CD4-positive, alpha-beta T cell treated with Interleukin-12 subunit alpha and Interleukin-12 subunit beta, for 1 hour (primary cell): ENCODE data around the gene NEURL4.
"Not testable (repeated sequence)": the region's sequence is repeated elsewhere in the genome, so short reads cannot be mapped to it uniquely, and the experiment has no call there.

Experiments
- DNase-seq: peaks from one replicate; pipeline ENCODE4 v3.0.0-alpha.2; 2020

The NEURL4 gene

DNA sequence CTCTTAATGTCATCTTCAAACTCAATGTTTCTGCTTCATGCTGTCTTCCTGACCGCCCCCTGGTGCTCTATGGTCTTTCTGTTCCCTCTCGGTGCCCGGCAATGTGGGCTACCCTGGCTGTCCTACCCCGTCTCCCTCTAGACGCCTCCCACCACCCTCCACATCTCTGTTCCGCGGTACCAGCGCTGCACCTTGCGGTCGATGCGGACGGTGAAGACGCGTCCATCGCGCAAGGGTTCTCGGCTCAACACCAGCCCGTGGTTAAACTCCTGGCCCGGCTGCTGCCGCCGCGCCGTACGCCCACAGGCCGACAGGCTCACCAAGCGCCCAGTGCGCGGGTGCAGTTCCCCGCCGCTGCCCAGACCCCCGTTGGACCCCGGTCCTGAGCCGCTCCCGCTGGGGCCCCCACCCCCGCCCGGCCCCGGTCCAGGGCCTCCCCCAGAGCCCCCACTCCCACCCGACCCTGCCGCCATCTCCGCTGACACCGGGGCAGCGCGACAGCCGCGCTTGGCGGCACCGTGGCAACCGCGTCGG is at the start of gene NEURL4:
Gene NEURL4 (minus strand): TSS at position 496 of the 534 bp plus-strand sequence. CDS start 23 bp downstream, at position 473.
- peak; percentile 50 for DNase-seq

DNA sequence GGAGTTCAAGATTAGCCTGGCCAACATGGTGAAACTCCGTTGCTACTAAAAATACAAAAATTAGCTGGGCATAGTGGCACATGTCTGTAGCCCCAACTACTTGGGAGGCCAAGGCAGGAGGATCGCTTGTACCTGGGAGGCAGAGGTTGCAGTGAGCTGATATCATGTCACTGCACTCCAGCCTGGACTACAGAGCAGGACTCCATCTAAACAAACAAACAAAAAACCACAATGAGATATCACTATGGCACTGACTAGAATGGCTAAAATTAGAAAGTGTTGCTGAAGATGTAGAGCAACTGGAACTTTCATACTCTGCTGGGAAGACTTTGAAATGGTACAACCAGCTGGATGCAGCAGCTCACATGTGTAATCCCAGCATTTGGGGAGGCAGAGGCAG is 45.2 kb upstream of the NEURL4 start:
- no peak for DNase-seq

DNA sequence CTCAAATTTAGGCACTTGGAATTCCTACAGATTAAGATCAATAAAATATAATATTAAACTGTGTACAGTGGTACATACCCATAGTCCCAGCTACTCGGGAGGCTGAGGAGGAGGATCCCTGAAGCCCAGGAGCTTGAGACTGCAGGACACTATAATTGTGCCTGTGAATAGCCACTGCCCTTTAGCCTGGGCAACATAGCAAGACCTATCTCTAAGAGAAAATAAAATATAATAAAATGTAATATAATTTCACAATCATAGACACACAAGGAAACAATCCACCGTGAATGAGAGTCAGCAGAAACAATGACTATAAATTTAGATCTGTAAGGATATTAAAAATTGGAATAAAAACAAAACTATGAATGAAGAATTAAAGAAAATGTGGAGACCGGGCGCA is 41.7 kb upstream of the NEURL4 start:
- DNase-seq: no peak

DNA sequence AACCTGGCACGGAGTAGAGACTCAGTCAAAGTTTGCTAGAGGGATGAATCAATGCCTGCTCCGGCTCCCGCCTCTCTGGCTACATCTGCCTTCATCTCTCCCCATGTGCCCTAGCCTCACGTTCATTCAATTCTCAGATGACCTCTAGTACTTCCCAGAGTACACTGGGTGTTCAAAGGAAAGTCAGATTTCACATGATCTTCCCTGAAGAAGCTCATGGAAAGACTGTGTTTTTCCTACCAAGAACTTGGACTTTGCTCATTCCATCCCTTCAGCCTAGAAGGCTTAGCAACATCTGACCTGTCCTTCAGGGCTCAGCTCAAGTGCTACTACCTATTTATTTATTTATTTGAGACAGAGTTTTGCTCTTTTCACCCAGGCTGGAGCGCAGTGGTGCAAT is 40.7 kb upstream of the NEURL4 start:
- no peak for DNase-seq

DNA sequence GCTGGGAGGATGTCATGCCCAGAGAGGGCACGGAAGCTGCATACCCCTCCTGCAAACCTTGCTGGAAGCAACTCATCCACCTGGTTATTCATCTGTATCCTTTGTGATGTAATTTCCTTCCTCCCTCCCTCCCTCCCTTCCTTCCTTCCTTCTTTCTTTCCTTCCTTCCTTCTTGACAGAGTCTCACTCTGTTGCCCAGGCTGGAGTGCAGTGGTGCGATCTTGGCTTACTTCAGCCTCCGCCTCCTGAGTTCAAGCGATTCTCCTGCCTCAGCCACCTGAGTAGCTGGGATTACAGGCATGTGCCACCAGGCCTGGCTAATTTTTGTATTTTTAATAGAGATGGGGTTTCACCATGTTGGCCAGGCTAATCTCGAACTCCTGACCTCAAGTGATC is 39.5 kb upstream of the NEURL4 start:
- not testable (repeated sequence) for DNase-seq

DNA sequence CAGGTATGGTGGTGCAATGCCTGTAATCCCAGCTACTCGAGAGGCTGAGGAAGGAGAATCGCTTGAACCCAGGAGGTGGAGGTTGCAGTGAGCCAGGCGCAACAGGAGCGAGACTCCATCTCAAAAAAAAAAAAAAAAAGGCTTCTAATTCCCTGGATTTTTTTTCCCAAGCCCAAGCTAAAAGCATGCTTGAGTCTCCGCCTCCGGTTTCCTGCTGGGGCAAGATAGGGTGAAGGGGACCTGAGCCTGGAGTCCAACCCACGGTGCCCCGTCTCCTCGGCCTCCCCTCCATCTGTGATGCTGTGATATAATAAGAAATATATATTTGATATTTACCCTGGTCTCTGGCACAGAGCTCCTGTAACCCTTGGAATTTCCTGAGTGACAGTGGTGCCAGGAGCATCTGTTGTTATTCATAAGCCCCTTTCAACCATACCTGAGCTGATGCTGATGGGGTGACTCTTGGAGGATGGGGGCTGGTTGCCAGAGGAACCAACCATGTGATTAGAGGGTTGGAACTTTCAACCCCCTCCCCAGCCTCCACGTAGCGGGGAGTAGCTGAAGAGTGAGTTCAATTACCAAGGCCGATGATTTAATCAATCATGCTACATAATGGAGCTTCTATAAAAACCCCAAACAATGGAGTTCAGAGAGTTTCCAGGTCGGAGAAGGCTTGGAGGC is 38.9 kb upstream of the NEURL4 start:
- DNase-seq: no peak

DNA sequence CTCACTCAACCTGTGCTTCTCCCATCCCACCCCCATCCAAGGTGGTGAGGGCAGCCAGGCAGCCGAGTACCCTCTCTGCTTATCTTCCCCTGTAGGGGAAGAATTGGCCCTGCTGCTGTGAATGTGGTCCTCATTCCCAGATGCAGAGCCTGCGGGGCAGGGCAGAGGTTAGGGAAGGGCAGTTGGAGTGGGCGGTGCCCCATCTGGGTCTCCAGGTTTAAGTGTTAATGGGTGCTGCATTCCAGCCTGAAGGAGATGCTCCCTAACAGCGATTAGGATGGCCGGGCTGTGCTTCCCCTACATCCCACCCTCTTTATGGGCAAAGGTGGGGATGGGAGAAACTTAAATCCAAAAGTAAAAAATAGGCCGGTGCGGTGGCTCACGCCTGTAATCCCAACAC is 37.9 kb upstream of the NEURL4 start:
- no peak for DNase-seq

DNA sequence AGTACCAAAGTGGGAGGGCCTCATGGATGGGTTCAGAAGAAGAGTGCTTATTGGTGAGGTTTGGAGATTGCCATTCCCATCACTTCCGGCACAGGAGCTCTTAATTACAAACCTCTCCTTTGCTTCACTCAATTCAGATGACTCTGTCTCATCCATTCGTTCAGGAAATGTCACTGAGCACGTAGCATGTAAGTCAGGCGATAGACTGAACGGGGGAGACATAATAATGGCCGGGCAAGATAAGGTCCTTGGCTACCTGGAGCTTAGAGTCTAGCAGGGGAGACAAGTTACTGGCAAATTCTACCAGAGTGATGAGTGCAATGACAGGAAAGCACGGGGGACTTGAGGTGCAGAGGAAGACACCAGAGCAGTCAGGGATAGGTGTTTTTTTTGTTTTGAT is 36.8 kb upstream of the NEURL4 start:
- DNase-seq: not testable (repeated sequence)

DNA sequence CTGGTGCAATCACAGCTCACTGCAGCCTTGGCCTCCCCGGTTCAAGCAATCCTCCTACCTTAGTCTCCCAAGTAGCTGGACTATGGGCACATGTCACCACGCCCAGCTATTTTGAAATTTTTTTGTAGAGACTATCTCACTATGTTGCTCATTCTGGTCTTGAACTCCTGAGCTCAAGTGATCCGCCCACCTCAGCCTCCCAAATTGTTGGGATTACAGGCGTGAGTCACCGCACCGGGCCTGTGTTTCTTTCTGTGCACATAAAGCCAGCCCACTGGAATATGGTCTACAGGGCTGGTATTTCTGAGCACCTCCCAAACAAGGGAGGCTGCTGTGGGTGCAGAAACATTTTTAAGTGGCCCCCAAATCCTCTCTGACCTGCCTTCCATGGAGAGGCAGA is 34.2 kb upstream of the NEURL4 start:
- DNase-seq: no peak

DNA sequence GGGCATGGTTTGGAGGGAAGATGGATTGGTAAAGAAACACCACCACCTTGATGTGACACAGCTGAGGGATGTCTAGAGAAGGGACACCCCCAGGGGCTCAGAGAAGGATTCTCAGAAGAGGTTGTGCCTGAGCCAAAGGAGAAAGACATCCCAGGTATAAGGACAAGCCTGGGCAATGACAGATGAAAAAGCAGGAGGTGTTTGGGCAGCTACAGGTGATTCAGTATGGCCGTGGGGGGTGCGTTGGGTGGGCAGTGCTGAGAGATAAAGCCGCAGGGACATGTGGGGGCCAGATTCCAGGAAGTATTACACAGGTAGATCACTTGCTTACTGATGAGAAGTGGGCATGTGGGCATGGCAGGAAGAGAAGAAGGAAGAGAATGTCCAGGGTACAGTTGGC is 32.8 kb upstream of the NEURL4 start:
- no peak for DNase-seq

DNA sequence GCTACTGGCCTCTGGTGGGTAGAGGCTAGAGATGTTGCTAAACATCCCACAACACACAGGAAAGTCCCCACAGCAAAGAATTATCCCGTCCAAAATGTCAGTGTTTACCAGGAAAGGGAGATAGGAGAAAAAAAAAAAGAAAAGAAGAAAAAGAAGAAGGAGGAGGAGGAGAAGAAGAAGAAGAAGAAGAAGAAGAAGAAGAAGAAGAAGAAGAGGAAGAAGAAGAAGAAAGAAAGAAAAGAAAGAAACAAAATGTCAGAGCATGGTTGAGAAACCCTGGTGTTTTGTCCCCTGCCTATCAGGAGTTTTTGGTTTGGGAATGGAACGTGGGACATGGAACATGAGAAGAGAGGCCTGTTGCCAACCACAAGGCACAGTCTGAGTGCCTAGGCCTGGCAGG is 28.2 kb upstream of the NEURL4 start:
- DNase-seq: no peak

DNA sequence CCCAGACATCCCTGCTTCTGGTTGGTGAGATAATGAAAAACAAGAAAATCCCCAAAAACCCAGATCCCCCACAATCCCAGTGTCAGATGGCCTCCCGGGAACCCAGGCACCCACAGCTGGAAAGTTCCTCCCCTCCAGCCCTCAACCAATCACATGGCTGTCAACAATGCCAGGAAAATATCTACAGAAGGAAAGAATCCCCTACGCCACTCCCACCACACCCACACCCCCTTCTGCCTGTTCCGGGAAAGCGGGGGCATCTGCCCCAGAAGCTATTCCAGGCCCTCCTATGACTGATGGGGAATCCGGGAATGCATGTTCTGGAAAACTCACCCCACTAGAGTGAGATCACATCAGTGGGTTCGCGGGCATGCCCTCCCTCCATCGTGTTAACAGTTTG is 27.6 kb upstream of the NEURL4 start:
- no peak for DNase-seq

DNA sequence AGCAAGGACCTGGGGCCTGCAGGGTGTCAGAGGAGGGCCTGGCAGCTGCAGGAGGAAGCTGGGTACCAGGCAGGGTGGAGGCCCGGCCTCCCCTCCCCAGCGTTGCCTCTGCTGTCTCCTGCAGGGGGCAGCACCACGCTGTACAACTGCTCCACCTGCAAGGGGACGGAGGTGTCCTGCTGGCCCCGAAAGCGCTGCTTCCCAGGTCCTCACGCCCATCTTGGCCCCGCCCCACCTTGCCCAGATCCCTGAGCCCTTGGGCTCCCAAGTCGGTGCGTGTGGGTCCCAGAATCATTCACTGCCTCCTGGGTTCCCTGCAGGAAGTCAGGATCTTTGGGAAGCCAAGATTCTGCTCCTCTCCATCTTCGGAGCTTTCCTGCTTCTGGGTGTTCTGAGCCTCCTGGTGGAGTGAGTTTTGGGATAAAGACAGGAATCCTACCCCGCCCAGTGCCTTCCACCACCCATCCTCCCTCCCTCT is 27.0 kb upstream of the NEURL4 start:
- DNase-seq: peak; percentile 89

DNA sequence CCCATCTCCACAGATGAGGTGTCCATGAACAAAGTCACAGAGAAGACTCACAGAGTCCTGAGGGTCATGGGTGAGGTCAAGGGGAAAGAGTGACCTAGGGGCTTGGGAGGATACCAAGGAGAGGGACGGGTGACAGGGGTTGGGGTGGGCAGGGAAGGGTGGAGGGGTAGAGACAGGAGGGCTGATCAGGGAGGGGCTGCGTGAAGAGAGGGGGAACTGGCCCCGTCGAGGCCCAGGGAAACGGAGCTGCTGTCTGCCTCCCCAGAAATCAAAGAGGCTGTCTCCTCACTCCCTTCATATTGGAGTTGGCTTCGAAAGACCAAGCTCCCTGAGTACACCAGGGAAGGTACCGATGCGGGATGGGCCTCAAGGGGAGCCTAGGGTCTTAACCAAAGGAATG is 26.4 kb upstream of the NEURL4 start:
- no peak for DNase-seq

DNA sequence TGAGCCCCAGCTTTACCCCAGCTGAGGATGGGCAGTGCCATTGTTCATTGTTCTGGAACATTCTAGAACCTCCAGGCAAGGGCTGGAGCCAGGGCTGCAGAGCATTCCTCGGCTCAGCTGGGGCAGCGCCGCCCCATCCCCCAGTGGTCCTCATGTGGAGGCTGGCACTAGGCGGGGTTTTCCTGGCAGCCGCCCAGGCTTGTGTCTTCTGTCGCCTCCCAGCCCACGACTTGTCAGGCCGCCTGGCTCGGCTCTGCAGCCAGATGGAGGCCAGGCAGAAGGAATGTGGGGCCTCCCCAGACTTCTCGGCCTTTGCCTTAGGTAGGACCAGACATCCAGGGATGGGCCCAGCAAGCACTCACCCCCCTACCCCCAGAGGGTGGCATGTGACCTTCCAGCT is 25.9 kb upstream of the NEURL4 start, which contains the start of gene TMEM95:
Gene TMEM95 (plus strand): TSS at position 104 of the 400 bp plus-strand sequence. CDS start 49 bp downstream, at position 153.
- DNase-seq: no peak

DNA sequence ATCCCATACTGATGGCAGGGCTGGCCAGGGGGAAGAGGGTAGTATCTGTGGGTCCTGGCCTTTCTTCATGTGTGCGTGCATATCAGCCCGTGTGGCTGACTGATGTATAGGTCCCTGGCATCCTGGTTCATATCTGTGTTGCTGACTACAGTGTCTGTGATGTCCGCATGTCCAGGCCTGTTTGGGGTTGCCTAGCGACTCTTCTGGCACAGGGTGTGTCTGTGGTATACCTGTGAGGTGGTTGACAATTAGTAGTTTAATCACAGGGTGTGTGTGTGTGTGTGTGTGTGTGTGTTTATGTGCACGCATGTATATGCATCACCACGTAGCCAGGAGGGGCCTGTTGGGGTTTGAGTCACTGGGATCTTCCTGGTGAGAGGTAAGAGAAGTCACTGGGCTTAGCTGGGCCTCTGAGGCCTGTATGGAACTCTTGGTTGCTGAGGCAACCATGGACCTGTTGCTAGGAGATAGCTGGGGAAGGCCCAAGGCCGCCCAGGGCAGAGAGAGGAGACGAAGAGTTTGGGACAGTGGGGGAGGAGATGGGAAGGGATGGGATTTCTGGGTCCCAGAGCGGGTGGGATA is 25.2 kb upstream of the NEURL4 start:
- peak; percentile 34 for DNase-seq

DNA sequence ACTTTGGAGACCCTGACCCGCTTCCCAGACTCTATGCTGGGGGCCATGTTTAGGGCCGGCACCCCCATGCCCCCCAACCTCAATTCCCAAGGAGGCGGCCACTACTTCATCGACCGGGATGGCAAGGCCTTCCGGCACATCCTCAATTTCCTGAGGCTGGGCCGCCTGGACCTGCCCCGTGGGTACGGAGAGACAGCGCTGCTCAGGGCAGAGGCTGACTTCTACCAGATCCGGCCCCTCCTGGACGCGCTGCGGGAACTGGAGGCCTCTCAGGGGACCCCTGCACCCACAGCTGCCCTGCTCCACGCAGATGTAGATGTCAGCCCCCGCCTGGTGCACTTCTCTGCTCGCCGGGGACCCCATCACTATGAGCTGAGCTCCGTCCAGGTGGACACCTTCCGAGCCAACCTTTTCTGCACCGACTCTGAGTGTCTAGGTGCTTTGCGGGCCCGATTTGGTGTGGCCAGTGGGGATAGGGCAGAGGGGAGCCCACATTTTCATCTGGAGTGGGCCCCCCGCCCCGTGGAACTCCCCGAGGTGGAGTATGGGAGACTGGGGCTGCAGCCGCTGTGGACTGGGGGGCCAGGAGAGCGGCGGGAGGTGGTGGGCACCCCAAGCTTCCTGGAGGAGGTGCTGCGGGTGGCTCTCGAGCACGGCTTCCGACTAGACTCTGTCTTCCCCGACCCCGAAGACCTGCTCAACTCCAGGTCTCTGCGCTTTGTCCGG is 23.9 kb upstream of the NEURL4 start:
- DNase-seq: no peak

DNA sequence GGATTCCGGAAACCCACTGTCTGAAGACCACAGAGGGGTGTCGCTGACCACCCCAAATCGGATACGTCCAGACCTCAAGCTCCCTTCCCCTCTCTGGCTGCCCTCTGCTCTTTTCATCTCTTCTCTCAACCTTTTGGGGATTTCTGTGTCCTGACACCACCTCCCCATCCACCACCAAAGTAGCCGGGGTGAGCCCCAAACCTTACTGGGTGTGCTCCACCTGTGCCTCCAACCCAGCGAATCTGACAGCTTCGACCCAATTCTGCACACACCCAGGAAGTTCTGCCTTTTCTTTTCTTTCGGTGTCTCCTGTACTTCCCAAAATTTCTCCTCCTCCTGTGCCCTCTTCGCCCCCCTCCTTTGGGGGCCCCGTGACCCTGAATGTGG is 23.4 kb upstream of the NEURL4 start:
- peak; percentile 24 for DNase-seq

DNA sequence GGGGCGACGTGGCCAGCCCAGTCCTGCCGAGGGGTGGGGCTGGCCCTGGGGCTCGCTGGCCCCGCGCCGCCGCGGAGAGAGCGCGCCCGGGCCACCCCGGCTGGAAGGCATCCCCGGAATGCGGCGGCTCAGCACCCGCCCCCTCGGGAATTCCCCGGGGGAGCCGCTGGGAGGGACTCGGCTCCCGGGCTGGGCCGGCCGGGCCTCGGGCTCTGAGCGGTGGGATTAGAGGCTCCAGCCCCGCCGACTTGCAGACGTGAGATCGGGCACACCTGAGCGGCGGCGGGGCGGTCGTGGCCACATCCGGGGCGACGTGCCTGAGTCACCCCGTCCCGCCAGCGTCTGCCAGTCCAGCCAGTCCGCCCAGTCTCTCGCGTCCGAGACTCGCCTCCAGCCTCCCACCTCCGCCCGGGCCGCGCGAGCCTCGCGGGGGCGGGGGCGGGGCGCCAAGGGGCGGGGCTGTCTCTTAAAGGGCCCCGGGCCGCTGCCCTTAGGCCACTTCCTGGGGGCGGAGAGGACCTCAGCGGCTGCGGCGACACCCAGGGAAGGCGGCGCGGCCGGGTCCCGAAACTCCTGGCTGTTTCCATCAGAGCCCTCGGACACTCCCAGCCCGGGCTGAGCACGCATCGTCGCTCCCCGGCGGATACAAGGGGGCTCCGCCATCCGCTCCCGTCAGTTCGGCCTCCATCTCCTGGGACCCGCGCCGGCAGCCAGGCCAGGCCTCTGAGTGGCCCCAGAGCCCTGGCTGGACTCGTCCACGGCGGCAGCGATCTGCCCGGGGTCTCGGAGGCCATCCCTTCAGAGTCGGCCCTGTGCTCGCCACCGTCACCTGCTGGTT is 22.7 kb upstream of the NEURL4 start, which contains the start of gene KCTD11:
Gene KCTD11 (plus strand): TSS at position 498 of the 838 bp plus-strand sequence.
- peak; percentile 85 for DNase-seq

DNA sequence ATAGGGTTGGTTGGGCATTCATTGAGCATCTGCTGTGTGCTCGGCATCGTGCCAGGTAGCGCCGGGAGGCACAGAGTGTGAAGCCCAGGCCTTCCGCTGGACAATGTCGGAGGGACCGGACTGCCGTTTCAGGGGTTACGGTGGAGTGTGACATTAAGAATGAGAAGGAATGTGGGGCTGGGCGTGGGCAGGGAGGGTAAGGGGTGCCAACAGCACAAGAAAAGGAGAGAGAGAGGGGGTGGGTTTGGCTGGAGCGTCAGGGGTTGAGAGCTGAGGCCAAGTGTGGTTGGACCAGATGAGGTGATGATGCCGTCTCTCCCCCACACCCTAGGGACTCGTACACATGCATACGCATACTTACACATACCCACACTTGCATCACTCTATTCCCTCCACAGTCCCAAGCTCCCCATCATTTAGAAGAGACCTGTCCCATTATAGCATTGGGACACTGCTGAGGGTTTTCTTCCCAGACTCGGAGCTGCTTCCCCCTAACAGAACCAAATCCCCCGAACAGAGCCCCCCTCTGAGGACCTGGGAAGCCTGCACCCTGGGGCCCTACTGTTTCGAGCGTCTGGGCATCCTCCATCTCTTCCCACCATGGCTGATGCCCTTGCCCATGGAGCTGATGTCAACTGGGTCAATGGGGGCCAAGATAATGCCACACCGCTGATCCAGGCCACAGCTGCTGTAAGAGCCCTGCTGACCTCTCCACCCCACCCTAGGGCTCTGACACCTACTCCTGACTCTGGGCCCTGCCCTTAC is 19.5 kb upstream of the NEURL4 start:
- no peak for DNase-seq

DNA sequence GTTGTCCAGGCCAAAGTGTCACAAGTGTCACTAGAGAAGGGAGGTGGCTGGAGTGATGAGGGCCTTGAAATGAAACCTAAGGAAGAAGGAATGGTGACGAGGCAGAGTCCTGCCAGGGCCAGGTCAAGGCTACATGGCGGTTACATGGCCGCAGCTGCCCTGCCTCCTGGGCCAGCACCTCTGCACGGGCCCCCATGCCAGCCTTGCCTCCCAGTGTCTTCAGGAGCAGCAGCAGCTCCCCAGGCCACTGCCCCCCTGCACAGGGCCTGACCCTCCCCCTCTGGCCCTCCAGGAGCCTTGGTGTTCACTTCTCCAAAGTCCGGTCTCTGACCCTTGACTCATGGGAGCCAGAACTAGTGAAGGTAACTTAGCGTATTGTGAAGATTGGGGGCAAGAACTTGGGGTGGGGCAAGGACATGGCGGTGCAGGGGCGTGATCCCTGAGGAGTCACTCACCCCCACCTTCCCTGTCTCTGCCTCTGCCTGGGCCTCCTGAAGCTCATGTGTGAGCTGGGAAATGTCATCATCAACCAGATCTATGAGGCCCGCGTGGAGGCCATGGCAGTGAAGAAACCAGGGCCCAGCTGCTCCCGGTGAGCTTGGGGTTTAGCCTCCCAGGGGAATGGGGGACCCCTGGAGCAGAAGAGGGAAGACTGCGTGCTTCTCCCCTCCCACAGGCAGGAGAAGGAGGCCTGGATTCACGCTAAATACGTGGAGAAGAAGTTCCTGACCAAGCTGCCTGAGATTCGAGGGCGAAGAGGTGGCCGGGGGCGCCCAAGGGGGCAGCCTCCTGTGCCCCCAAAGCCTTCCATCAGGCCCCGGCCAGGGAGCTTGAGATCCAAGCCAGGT is 18.7 kb upstream of the NEURL4 start:
- no peak for DNase-seq
